ENCODE results near the gene PIWIL4. TPM values are rescaled to one million over a fixed set of nuclear protein-coding genes. Genes with fewer than 3 reads are reported as not detected.

The PIWIL4 gene
- total RNA-seq (1 to 10 TPM; 1.5 to 1.6 TPM), polyA plus RNA-seq (under 1 TPM in 1 of 3 donors, not detected in 2; 0.98 TPM), total RNA-seq (1.0 to 5.5 (median 2.5) reads per million in 6 experiments)

DNA sequence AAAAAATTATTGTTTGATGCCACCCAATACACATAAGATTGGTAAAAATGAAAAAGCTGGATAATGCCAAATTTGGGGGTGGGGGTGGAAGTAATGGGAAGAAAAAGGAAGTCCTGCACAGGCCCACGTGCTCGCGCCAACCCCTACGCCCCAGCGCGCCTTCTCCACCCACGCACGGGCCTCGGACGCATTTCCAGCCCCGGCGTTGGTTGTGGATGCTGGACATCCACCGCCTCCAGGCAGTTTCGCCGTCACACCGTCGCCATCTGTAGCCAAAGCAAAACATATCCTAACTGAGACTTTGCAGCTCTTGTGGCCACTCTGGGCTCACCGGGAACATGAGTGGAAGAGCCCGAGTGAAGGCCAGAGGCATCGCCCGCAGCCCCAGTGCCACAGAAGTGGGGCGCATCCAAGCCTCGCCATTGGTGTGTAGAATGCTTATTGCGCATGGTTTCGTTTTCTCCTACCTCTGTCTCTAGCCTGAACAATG is at the start of gene PIWIL4:
Gene PIWIL4, plus strand, starts transcription at position 188 of the 490 bp plus-strand sequence. Its CDS starts 151 bp downstream, at position 339.
- Mint-ChIP-seq H3K27me3 (no peaks in the 10 kb centered on the region), H3K4me3 (no peak within 1 kb of the TSS), H3K27ac (no peak within 1 kb of the TSS), H3K4me1 (no peaks in the 10 kb centered on the region), H3K9me3 (no peaks in the 10 kb centered on the region), H3K36me3 (peaks cover 0 to 4% (median 0%) of the 10 kb centered on the region in 3 donors)
- POLR2A ChIA-PET, result no interaction called here
- DNase-seq (no peak), ATAC-seq (no peak)

DNA sequence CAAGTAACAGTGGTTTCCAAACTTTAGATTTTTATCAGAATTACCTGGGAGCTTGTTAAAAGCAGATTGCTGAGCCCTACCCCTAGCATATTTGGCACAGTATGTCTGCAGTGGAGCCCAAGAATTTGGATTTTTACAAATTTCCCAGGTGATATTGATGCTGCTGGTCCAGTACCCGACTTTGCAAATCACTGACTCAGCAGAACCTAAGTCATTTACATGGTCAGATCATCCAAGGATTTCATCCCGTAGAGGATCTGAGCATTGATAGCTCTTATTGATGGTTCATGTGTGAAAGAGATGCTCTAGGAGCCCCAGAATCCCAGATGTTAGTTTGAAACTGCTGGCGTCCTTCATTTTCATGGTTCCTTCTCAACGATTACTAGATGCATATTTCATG is 48.9 kb upstream of the PIWIL4 start:
- peaks cover 4 to 18% (median 10%) of the 10 kb centered on the region in 5 donors for H3K27me3 Mint-ChIP-seq
- no peaks in the 10 kb centered on the region for H3K9me3 Mint-ChIP-seq
- POLR2A ChIA-PET, result no interaction called here
- no peak overlapping the region for H3K27ac Mint-ChIP-seq
- H3K36me3 Mint-ChIP-seq, result no peaks in the 10 kb centered on the region
- DNase-seq (no peak), ATAC-seq (no peak)
- no peak overlapping the region for H3K4me3 Mint-ChIP-seq
- peaks cover 0 to 2% (median 2%) of the 10 kb centered on the region in 4 donors for H3K4me1 Mint-ChIP-seq

DNA sequence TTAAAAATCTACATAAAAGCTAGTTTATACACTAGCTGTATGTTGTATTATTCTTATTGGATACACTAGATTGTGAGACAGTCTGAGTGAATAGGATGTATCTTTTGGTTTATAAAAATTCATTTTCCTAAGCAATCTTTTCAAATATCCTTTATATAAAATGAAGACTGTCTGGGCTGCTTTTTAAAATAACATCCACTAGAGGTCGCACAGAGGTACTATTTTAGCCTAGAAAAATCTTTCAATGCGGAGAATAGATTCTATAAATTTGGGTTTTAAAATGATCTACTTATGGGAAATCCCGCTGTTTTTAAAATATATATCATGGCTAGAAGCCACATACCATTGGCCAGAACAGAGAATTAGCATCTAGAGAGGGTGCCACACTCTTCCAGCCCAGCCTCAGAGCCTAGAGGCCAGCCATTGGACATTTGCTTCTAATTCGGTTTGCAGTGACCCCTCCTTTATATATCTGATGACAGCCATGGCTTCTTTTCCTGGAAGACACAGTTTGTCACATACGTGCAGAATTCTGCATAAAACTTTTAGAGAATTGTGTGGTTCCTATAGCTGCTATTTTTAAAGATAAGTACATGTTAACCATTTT is 47.6 kb upstream of the PIWIL4 start:
- Mint-ChIP-seq H3K9me3 (no peaks in the 10 kb centered on the region), H3K4me3 (no peak overlapping the region), H3K36me3 (no peaks in the 10 kb centered on the region), H3K4me1 (no peaks in the 10 kb centered on the region), H3K27ac (no peak overlapping the region), H3K27me3 (peaks cover 4 to 23% (median 13%) of the 10 kb centered on the region in 5 donors)
- DNase-seq, result peak in 3 of 10 donors; percentile 36 to 48 (median 39)
- ATAC-seq, result peak; percentile 35 to 42
- POLR2A ChIA-PET, result no interaction called here

DNA sequence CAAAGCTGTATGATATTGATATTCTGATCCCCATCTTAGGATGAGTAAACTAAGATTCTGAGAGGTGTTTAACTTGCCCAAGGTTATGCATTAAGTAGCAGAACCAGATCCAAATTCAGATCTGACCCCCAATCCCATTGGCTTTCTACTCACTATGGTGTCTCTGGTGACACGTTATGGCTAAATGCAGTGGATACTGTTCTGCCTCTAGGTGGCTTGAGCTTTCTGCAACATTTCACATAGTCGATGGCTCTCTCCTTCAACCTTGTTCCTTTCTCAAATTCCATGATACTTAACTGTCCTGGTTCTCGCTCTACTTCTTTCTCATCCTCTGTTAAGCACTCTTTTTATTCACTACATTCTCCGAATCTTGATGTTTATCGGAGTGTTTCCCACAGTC is 45.5 kb upstream of the PIWIL4 start:
- Mint-ChIP-seq H3K27ac (no peak overlapping the region), H3K4me3 (no peak overlapping the region), H3K4me1 (no peaks in the 10 kb centered on the region), H3K36me3 (no peaks in the 10 kb centered on the region), H3K27me3 (peaks cover 3 to 22% (median 13%) of the 10 kb centered on the region in 5 donors), H3K9me3 (no peaks in the 10 kb centered on the region)
- POLR2A ChIA-PET, result no interaction called here
- DNase-seq (no peak), ATAC-seq (no peak)

DNA sequence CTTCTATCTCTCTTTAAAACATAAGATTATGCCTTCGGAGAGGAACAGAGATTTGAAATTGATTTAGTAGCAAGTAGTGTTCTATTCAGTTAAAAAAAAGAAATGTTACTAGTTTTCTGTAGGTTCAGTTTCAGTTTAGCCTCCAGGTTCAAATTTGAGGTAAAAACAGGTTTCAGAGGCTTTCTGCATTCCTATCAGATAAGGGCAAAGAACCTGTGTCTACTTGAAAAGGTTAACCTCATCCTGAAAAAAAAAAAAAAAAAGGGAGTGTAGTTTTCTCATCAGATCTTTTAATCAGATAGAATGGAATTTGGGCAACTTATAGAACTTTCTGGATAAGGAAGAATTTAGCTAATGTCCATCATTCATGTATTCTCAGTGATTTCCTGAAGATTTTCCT is 42.8 kb upstream of the PIWIL4 start:
- Mint-ChIP-seq H3K27ac (no peak overlapping the region), H3K9me3 (no peaks in the 10 kb centered on the region), H3K4me3 (no peak overlapping the region), H3K4me1 (no peaks in the 10 kb centered on the region), H3K36me3 (no peaks in the 10 kb centered on the region), H3K27me3 (peaks cover 5 to 30% (median 17%) of the 10 kb centered on the region in 5 donors)
- POLR2A ChIA-PET, result no interaction called here
- ATAC-seq (no peak), DNase-seq (no peak)

DNA sequence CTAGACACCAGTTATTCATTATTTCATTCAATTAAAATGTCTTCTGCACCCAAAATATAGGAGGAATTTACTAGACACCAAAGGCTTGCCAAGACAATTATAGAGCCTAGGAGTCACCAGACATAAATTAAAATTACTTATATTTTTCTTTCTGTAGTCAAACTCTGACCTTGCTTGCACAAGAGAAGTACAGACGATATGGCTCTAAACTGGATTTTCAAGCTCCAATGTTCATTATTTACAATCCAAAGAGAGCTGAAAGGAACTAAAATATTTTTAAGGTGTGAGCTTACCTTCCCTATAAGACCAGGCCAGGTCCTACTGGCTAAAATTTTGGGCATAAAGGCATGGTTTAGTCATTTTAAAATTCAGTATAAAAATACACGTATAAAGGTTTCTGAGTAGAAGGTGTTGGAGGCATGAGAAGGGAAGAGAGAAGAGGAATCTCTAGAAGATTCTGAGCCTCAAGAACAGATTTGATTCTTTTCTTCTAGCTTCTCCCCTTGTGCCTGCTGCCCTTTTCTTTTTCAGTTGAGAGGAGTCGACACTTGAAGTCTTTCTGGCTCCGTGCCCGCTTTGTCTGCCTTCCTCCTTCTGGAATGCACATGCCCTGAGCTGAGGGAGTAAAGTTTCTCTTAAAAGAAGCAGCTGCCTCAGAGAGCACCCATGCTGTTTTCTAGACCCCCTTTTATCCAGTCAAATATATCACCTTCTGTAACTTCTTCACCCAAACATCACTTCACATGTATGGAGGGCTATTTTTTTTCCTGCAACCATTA is 41.4 kb upstream of the PIWIL4 start:
- ATAC-seq, result no peak
- no peaks in the 10 kb centered on the region for H3K36me3 Mint-ChIP-seq
- peak overlapping the region in 1 of 10 donors; percentile 17 for H3K27ac Mint-ChIP-seq
- H3K9me3 Mint-ChIP-seq, result no peaks in the 10 kb centered on the region
- POLR2A ChIA-PET, result no interaction called here
- no peak for DNase-seq
- peaks cover 7 to 30% (median 17%) of the 10 kb centered on the region in 5 donors for H3K27me3 Mint-ChIP-seq
- H3K4me1 Mint-ChIP-seq, result no peaks in the 10 kb centered on the region
- no peak overlapping the region for H3K4me3 Mint-ChIP-seq

DNA sequence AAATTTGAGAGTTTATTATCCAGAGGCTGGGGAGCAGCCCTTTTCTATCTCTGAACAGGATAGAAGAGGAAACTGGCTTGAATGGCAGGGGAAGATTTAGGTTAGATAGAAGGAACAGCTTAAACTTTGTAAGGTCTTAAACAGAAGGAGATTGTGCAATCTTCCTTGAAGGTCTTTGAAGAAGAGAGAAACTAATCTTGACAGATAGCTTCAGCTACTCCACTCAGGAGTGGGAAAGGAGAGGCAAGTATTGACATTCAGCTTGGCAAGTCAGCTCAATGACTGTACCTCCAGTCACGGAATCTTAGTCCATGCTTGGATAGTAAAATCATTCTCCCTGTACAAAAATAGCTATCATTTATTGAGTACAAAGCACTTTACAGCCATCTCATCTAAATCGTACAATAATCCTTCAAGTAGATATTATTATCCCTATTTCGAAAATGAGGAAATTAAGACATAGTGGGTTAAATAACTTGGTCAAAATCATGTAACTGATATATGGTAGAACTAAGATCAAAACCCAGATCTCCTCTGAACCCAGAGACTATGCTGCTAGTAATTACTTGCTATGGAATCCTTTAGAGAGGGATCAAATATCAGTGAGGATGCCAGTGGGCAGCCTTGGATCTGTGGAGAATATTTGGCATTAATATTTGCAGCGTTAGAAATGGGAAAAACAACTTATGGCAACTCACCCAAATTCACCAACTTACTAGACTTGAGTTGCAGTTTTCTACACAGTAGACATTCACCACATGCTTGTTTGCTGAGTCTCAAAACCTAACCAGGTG is 40.3 kb upstream of the PIWIL4 start:
- H3K4me1 Mint-ChIP-seq, result no peaks in the 10 kb centered on the region
- ATAC-seq, result no peak
- H3K9me3 Mint-ChIP-seq, result no peaks in the 10 kb centered on the region
- H3K27me3 Mint-ChIP-seq, result peaks cover 8 to 30% (median 20%) of the 10 kb centered on the region in 5 donors
- no peak overlapping the region for H3K4me3 Mint-ChIP-seq
- POLR2A ChIA-PET, result no interaction called here
- no peaks in the 10 kb centered on the region for H3K36me3 Mint-ChIP-seq
- no peak for DNase-seq
- no peak overlapping the region for H3K27ac Mint-ChIP-seq

DNA sequence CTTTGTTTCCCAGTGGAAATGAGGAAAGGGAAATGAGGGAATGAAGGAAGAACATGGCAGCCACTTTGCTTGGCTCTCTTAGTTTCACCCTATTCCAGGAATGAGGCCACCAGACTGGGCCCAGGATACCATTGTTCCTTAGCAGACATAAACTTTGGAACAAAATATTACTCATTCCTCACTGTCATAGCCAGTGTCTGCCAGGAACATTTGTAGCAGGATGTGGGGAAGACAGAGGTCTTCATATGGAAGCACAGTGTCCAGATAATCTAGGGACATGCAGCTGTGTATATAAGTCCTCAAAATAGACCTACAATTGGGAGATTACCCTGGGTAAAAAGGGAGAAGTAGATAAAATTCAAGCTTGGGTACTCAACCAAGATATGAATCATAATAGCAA is 38.6 kb upstream of the PIWIL4 start:
- DNase-seq (no peak), ATAC-seq (no peak)
- Mint-ChIP-seq H3K4me1 (no peaks in the 10 kb centered on the region), H3K9me3 (no peaks in the 10 kb centered on the region), H3K4me3 (no peak overlapping the region), H3K27me3 (peaks cover 8 to 31% (median 17%) of the 10 kb centered on the region in 5 donors), H3K36me3 (no peaks in the 10 kb centered on the region), H3K27ac (no peak overlapping the region)
- POLR2A ChIA-PET, result no interaction called here

DNA sequence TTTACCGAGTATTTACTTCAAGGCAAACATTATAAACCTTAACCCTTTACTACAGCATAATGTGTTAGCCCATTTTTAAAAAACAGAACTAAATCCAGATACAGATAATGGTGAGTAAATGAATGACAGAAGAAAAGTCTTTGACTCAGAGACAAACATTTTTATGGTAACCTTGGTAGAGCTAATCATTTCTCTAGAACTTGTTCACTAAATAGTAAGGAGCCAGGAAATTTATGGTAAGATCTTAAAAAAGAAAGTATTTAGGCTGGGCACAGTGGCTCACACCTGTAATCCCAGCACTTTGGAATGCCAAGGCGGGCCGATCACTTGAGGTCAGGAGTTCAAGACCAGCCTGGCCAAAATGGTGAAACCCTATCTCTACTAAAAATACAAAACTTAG is 35.0 kb upstream of the PIWIL4 start:
- no peaks in the 10 kb centered on the region for H3K9me3 Mint-ChIP-seq
- H3K27me3 Mint-ChIP-seq, result peaks cover 14 to 22% (median 18%) of the 10 kb centered on the region in 5 donors
- no peak for ATAC-seq
- no peak overlapping the region for H3K27ac Mint-ChIP-seq
- H3K36me3 Mint-ChIP-seq, result no peaks in the 10 kb centered on the region
- no peak overlapping the region for H3K4me3 Mint-ChIP-seq
- POLR2A ChIA-PET, result no interaction called here
- no peaks in the 10 kb centered on the region for H3K4me1 Mint-ChIP-seq
- no peak for DNase-seq

DNA sequence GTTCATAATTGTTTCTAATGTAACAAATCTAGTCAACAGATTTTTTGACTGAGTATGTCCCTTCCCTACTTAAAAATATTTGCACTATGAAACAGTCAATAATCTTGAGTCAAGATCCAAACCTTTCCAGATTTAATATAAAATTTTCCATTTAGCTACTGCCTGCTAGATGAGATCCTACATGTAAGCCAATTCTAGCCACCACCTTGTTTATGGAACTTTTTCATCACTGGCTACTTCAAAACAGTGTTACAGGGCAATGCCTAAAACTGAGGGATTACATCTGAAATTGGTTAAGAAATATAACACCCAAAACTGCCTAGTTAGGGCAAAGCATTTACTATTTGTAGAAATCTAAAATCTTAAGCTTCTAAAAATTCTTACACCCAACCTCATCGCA is 34.0 kb upstream of the PIWIL4 start:
- H3K27ac Mint-ChIP-seq, result no peak overlapping the region
- DNase-seq, result no peak
- no peak overlapping the region for H3K4me3 Mint-ChIP-seq
- peaks cover 19 to 23% (median 19%) of the 10 kb centered on the region in 5 donors for H3K27me3 Mint-ChIP-seq
- no peak for ATAC-seq
- no peaks in the 10 kb centered on the region for H3K9me3 Mint-ChIP-seq
- no peaks in the 10 kb centered on the region for H3K36me3 Mint-ChIP-seq
- POLR2A ChIA-PET, result no interaction called here
- H3K4me1 Mint-ChIP-seq, result no peaks in the 10 kb centered on the region

DNA sequence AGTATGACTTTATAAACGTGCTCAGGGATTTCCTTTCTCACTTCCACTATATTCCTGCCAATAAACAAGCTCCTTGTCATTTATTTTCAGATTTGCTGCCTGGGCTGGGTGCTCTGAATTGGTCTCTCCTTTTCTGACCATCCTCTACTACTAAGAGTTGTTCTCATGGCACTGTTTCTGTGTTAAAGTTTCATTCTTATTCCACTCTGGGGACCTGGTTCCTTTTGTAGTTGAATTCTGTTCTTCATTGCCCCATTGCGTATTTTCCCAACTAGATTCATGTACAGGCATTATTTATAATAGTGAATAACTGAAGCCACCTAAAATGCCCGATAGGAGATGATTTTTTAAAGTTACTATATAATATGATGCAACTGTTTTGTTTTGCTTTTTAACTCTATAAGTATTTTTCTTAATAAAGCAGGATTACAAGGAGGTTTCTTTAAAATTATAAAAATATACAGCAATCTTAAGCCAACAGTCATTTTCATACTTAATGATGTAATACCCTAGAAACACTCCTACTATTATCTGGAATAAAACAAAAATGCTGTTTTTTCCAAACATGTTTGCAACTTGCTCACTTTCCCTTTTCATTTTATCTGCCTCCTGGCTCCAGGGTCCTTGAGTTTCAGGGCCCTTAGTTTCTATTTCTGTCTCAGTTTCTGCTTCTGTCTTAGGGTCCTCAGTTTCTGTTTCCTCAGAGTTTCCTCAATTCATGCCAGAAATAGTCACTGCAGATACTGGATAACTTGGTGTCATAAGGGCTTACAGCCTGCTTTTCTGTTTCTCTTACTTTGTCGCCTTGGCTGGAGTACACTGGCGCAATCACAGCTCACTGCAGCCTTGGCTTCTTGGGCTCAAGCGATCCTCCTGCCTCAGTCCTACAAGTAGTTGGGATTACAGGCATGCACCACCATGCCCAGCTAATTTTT is 33.2 kb upstream of the PIWIL4 start:
- H3K27me3 Mint-ChIP-seq, result peaks cover 13 to 23% (median 19%) of the 10 kb centered on the region in 5 donors
- H3K4me3 Mint-ChIP-seq, result no peak overlapping the region
- no peak for ATAC-seq
- POLR2A ChIA-PET, result no interaction called here
- no peaks in the 10 kb centered on the region for H3K9me3 Mint-ChIP-seq
- DNase-seq, result no peak
- no peaks in the 10 kb centered on the region for H3K36me3 Mint-ChIP-seq
- H3K4me1 Mint-ChIP-seq, result no peaks in the 10 kb centered on the region
- no peak overlapping the region for H3K27ac Mint-ChIP-seq

DNA sequence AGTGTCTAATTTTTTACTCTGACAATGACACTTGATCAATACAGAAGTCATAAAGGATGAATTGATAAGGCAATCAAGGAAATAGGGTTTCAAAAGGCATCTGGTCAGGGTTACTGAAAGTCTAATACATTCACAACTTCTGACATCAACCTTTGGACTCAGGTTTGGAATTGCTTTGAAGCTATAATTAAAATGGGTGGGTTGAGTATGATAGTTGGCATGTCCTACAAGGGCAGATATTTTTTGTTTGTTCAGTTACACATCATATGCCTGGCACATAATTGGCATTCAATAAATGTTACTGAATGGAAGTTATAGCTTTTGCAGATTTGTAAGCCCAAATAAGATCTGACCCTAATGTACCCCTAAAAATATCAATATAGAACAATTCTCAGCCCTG is 30.8 kb upstream of the PIWIL4 start:
- peaks cover 11 to 22% (median 17%) of the 10 kb centered on the region in 5 donors for H3K27me3 Mint-ChIP-seq
- H3K36me3 Mint-ChIP-seq, result no peaks in the 10 kb centered on the region
- no peak for DNase-seq
- H3K9me3 Mint-ChIP-seq, result no peaks in the 10 kb centered on the region
- no peak overlapping the region for H3K27ac Mint-ChIP-seq
- POLR2A ChIA-PET, result no interaction called here
- no peak for ATAC-seq
- H3K4me1 Mint-ChIP-seq, result no peaks in the 10 kb centered on the region
- H3K4me3 Mint-ChIP-seq, result no peak overlapping the region
